ENCODE results near the gene PARD3.

DNA sequence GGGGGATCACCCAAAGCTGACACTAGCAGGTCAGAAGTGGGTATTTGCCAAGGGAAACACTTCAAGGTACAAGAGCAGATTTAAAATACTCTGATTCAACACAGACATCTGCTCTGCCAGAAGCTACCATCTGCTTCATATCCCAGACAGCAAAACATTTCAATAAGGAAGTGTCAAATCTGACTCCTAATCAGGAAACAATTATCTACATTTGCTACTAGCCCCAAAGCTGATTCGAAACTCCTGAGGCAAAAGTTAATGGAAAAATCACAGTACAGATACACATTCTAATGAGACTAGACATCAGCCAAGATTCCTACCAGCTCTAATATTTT lies 48.9 kb downstream of the PARD3 start:
- TF ChIP-seq, protein P1, sequence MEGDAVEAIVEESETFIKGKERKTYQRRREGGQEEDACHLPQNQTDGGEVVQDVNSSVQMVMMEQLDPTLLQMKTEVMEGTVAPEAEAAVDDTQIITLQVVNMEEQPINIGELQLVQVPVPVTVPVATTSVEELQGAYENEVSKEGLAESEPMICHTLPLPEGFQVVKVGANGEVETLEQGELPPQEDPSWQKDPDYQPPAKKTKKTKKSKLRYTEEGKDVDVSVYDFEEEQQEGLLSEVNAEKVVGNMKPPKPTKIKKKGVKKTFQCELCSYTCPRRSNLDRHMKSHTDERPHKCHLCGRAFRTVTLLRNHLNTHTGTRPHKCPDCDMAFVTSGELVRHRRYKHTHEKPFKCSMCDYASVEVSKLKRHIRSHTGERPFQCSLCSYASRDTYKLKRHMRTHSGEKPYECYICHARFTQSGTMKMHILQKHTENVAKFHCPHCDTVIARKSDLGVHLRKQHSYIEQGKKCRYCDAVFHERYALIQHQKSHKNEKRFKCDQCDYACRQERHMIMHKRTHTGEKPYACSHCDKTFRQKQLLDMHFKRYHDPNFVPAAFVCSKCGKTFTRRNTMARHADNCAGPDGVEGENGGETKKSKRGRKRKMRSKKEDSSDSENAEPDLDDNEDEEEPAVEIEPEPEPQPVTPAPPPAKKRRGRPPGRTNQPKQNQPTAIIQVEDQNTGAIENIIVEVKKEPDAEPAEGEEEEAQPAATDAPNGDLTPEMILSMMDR (IDR thresholded peaks at IDR 0.05), result no peak
- TF ChIP-seq EP300 (IDR thresholded peaks at IDR 0.05; ENCODE audit: low read depth), result no peak
- TF ChIP-seq POLR2AphosphoS5 (IDR thresholded peaks at IDR 0.05), result peak; percentile 35 to 75 (median 68)
